Stimulated activated memory B cell treated with anti-CD40 and anti-IgM and Interleukin-4, amounts not matched to agents 10 μg/mL and 1 μg/mL and 100 μg/mL, for 72 hours (primary cell): ENCODE data around the gene CASP6.
A peak's percentile ranks its signal among the peaks of the same experiment; 100 is the strongest.

ENCODE experiments used
- ATAC-seq: fragments of 150-1000 bp; cut with Tn5 transposase; 2 replicates; pipeline ENCODE4 v1.10.0; 2021
- H3K27ac Mint-ChIP-seq: one replicate; pipeline ENCODE4 v1.8.0; 2022; ENCODE audit warnings: mild to moderate bottlenecking, mixed read lengths
- H3K27me3 Mint-ChIP-seq: one replicate; pipeline ENCODE4 v1.8.0; 2022; ENCODE audit warnings: mixed read lengths
- H3K36me3 Mint-ChIP-seq: one replicate; pipeline ENCODE4 v1.8.0; 2022; ENCODE audit warnings: mixed read lengths
- H3K4me1 Mint-ChIP-seq: one replicate; pipeline ENCODE4 v1.8.0; 2022; ENCODE audit warnings: mixed read lengths
- H3K4me3 Mint-ChIP-seq: one replicate; pipeline ENCODE4 v1.8.0; 2022; ENCODE audit warnings: mild to moderate bottlenecking, moderate library complexity, mixed read lengths
- H3K9me3 Mint-ChIP-seq: one replicate; pipeline ENCODE4 v1.8.0; 2022; ENCODE audit warnings: mixed read lengths

The CASP6 gene

DNA sequence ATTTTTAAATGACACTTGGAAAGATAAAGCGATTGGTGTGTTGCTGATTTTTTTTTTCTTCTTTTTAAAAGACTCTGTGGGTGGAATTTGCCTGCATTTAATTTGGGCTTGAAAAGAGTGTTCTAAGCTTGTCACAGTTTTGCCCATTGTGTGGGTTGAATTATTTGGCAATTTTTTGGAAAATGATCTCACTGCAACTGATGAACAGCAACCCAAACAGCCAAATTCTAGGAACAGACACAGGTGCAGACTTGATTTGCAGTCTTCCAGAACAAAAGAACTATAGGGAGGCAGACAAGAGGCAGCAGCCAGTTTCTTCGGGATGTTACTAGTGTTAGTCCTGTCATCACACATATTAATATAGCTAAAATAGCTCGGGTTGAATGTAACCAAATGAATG, 40.5 kb downstream of the CASP6 start:
- no peak for ATAC-seq
- Mint-ChIP-seq H3K9me3 (no peaks in the 10 kb centered on the region), H3K36me3 (peaks cover 28% of the 10 kb centered on the region), H3K27me3 (no peaks in the 10 kb centered on the region), H3K4me3 (no peak overlapping the region), H3K4me1 (peaks cover 6% of the 10 kb centered on the region), H3K27ac (no peak overlapping the region)

DNA sequence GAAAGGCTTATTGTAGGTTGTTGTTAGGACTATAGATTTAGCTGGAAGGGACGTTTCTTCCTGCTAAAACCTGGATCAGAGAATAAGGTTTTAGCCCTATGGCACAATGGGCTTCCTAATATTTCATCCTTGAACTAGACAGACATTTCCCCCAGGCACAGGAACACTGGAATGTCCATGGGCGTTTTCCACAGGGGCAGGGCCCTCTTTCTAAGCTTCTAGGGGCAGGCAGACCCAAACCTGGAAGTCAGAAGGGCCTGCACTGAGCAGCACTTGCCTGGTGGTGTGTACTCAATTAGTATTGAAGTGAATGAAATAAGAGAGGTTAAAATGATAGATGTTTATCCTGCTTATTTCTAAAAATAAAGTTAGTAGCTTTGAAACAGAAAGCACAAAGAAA, 41.1 kb downstream of the CASP6 start:
- Mint-ChIP-seq H3K9me3 (no peaks in the 10 kb centered on the region), H3K36me3 (peaks cover 28% of the 10 kb centered on the region), H3K27me3 (no peaks in the 10 kb centered on the region), H3K4me3 (no peak overlapping the region), H3K27ac (no peak overlapping the region), H3K4me1 (peaks cover 6% of the 10 kb centered on the region)
- no peak for ATAC-seq

DNA sequence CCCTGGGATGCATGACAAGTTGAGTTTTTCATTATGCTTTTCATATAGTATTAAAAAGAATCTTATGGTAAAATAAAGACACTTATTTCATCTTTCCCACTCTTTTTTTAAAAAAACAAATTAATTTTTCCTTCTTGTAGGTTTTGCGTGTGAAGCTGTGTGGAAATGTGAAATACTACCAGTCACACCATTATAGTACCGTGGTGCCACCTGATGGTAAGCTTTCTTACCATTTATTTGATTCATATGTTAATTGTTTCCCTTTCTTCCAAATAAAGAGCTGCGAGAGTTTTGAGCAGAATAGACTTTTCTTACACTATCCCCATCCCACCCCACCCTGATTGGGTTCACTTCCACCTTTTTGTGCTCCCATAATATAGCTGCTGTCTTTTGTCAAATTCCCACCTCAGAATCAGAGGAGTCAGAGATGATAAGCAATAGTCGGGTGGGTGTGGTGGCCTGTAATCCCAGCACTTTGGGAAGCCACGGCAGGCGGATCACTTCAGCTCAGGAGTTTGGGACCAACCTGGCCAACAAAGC, 44.3 kb downstream of the CASP6 start:
- Mint-ChIP-seq H3K4me1 (no peaks in the 10 kb centered on the region), H3K27me3 (no peaks in the 10 kb centered on the region), H3K27ac (no peak overlapping the region), H3K9me3 (no peaks in the 10 kb centered on the region), H3K4me3 (no peak overlapping the region), H3K36me3 (peaks cover 14% of the 10 kb centered on the region)
- no peak for ATAC-seq

DNA sequence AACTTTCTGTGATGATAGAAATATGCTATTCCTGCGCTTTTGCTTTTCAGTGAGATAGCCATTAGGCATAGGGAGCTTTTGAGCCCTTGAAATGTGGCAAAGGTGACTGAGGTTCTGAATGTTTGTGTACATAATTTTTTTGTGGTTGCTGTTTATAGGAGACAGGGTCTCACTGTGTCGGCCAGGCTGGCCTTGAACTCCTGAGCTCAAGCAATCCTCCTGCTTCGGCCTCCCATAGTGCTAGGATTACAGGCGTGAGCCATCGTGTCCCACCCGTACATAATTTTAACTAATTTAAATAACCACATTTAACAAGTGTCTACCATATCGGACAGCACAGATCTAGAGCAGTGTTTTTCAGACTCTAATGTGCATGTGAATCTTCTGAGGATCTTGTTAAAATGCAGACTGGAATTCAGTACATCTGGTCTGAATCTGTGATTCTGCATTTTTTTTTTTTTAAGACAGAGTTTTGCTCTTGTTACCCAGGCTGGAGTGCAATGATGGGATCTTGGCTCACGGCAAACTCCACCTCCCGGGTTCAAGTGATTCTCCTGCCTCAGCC, 45.3 kb downstream of the CASP6 start:
- ATAC-seq = no peak
- Mint-ChIP-seq H3K27me3 (no peaks in the 10 kb centered on the region), H3K9me3 (no peaks in the 10 kb centered on the region), H3K4me3 (no peak overlapping the region), H3K27ac (no peak overlapping the region), H3K4me1 (no peaks in the 10 kb centered on the region), H3K36me3 (peaks cover 7% of the 10 kb centered on the region)

DNA sequence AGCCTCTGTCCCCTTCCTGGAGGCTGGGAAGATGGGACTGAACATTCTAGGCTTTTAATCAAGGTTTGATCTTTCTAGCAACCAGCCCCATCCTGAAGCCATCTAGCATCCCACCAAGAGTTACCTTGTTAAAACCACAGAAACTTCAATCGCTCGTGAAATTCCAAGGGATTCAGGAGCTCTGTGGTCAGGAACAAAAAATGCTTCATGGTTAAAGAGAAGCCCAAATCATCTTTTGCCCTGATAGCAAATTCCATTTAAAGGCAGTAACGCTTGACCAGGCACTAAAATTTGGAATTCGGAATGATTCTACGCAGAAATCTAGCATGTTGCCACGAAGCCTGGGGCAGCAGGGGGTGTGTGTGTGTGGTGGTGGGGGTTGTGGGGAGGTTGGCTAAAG, 47.8 kb downstream of the CASP6 start:
- no peak overlapping the region for H3K4me3 Mint-ChIP-seq
- H3K4me1 Mint-ChIP-seq = peaks cover 5% of the 10 kb centered on the region
- H3K9me3 Mint-ChIP-seq = peaks cover 8% of the 10 kb centered on the region
- no peaks in the 10 kb centered on the region for H3K27me3 Mint-ChIP-seq
- H3K27ac Mint-ChIP-seq = no peak overlapping the region
- ATAC-seq = no peak
- H3K36me3 Mint-ChIP-seq = peaks cover 16% of the 10 kb centered on the region

DNA sequence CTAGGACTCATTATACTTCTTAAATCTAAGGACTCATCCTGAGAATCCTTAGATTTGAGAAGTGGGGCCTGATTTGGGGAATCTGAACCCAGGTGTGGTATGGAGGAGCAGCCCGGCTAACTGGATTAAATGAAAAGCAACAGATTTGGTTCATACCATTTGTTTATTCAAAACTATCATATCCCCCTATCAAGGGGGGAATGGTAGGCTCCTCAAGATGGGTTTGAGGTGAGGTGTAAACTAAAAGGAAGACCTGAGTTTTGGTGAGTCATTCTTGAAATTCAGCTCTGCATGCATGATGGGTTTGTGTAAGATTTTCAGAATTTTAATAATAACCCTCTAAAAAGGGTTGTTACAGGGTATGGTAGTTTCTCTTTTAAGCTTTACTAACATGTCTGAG, 53.4 kb downstream of the CASP6 start:
- H3K27me3 Mint-ChIP-seq = no peaks in the 10 kb centered on the region
- no peak overlapping the region for H3K27ac Mint-ChIP-seq
- H3K4me1 Mint-ChIP-seq = peaks cover 20% of the 10 kb centered on the region
- H3K9me3 Mint-ChIP-seq = peaks cover 13% of the 10 kb centered on the region
- H3K36me3 Mint-ChIP-seq = peaks cover 31% of the 10 kb centered on the region
- H3K4me3 Mint-ChIP-seq = no peak overlapping the region
- peak; percentile 62 for ATAC-seq

DNA sequence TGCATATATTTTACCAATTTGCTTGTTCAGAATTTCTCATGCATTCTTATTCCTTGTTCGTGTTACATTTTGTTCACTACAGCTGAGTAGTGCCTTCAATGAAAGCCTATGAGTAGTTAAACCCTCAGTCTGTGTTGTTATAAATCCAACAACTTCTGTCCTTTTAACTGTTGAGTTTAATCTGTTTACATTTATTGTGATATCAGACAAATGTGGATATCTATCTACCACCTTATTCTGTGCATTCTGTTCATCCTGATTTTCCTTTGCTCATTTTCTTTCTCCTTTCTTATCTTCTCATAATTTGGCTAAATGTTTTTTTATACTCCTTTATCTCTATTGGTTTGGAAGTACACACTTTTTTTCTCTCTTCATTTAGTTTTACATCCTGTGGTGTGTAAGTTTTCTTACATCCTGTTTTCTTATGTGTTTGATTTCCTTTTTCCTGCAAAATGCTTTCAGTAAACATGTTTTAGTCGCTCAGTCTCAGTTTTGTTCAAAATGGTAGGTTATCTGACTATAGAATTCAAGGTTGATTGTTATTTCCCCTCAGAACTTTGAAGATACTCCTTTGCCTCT, 54.2 kb downstream of the CASP6 start:
- no peak overlapping the region for H3K4me3 Mint-ChIP-seq
- no peak for ATAC-seq
- no peaks in the 10 kb centered on the region for H3K27me3 Mint-ChIP-seq
- peaks cover 13% of the 10 kb centered on the region for H3K9me3 Mint-ChIP-seq
- H3K27ac Mint-ChIP-seq = peak overlapping the region; percentile 43
- H3K36me3 Mint-ChIP-seq = peaks cover 31% of the 10 kb centered on the region
- peaks cover 20% of the 10 kb centered on the region for H3K4me1 Mint-ChIP-seq

DNA sequence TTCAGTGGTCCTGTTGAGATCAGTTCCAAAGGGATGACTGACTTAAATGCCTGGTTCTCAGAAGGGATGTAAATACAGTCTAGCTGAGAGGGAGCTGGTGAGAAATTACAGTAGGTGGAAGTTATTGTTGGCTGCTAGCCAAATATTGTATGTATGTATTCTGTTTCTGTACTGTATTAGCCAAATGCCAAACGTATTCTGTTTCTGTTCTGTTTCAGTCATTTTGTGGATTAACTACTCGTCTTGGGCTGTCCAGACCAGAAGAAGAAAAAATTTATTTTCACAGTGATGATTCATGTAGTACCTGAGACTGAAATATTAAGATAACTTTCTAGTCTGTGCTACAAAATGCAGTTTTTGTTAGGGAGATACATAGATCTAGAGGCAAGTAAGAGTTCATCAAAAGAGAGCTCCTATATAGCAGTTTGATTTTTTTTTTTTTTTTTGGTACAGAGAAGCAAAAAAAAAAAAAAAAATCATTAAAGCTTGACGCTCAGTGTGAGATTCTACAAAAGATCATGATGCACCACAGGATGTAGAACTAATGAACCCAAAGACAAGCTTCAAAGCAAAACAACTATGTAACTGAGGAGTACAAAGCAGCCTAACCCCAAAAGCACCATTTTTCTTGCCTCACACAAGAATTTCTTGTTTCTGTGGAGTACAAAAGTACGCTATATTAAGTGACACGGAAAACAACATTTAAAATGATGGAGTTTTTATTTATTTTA, 54.8 kb downstream of the CASP6 start:
- no peaks in the 10 kb centered on the region for H3K27me3 Mint-ChIP-seq
- H3K36me3 Mint-ChIP-seq = peaks cover 31% of the 10 kb centered on the region
- no peak overlapping the region for H3K4me3 Mint-ChIP-seq
- H3K9me3 Mint-ChIP-seq = peaks cover 13% of the 10 kb centered on the region
- peak overlapping the region; percentile 43 for H3K27ac Mint-ChIP-seq
- ATAC-seq = peak; percentile 62
- H3K4me1 Mint-ChIP-seq = peaks cover 20% of the 10 kb centered on the region

DNA sequence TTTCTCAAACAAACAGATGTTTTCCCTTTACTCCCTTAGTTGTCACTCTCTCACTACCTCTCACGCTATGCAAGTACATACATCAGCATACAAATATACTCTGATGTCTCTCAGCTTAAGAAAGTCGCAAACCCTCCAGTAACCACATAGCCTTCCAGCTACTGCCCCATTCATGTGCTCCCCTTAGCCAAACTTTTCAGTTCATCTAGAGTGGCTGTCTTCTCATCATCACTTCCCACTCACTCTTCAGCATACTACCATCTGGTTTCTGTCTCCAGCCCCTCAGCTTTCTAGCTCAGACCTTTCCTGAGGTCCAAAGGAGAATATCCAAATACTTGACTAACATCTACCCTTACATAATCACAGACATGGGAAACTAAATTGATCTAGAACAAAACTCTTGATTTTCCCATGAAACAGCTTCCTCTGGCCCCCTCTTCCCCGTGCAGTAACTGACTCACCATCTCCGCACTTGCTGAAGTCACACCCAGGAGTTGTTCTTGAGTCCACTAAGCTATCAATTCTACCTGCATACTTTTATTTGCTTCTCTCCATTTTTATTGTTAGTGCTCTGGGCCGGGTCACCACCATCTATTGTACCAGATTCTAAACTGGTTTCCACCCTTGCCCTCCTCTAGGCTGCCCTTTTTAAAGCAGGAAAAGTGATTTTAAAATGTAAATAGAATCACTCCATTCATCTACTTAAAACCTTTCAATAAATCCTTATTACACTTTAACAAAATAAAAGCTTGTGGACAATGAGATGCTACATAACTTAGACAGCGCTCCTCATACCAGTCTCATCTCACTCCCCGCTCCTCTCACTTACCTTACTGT, 57.2 kb downstream of the CASP6 start:
- H3K9me3 Mint-ChIP-seq = peaks cover 5% of the 10 kb centered on the region
- H3K4me3 Mint-ChIP-seq = no peak overlapping the region
- no peak for ATAC-seq
- peaks cover 15% of the 10 kb centered on the region for H3K4me1 Mint-ChIP-seq
- H3K36me3 Mint-ChIP-seq = peaks cover 18% of the 10 kb centered on the region
- no peaks in the 10 kb centered on the region for H3K27me3 Mint-ChIP-seq
- H3K27ac Mint-ChIP-seq = no peak overlapping the region

DNA sequence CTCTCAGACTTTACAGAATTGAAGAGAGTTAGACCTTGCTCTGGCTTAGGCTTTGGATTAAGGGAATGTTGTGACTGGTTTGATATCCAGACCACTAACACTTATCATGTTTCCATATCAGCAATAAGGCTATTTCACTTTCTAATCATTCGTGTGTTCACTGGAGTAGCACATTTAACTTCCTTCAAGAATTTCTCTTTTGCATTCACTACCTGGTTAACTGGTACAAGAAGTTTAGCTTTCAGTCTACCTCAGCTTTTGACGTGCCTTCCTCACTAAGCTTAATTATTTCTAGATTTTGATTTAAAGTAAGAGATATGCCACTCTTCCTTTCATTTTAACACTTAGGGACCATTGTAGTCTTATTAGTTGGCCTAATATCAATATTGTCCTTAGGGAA, 62.6 kb downstream of the CASP6 start:
- H3K4me1 Mint-ChIP-seq = peaks cover 31% of the 10 kb centered on the region
- no peak overlapping the region for H3K4me3 Mint-ChIP-seq
- H3K27ac Mint-ChIP-seq = peak overlapping the region; percentile 38
- no peaks in the 10 kb centered on the region for H3K27me3 Mint-ChIP-seq
- no peak for ATAC-seq
- H3K9me3 Mint-ChIP-seq = peaks cover 11% of the 10 kb centered on the region
- peaks cover 37% of the 10 kb centered on the region for H3K36me3 Mint-ChIP-seq
